HAP-1 (cell line): ENCODE results near the gene PRSS27.
"Not testable (repeated sequence)": the region's sequence is repeated elsewhere in the genome, so short reads cannot be mapped to it uniquely, and the experiment has no call there.

ENCODE experiments used
- DNase-seq, 2 experiments: peaks; one replicate each; pipeline ENCODE4 v3.0.0-alpha.2; 2016 to 2020; ENCODE audit warnings: low spot score in 2 of 2
- H3K27me3 ChIP-seq: fragments of 250-450 bp; sonication (Bioruptor Pico); 2 replicates; pipeline ENCODE4 v1.5.1; 2020; ENCODE audit warnings: low read depth, mild to moderate bottlenecking, moderate library complexity
- H3K36me3 ChIP-seq: fragments of 250-450 bp; sonication (Bioruptor Pico); replicated peaks from 2 replicates; pipeline ENCODE4 v1.5.1; 2020; ENCODE audit warnings: mild to moderate bottlenecking
- H3K4me1 ChIP-seq: fragments of 250-450 bp; sonication (Bioruptor Pico); 2 replicates; pipeline ENCODE4 v1.5.1; 2020; ENCODE audit warnings: mild to moderate bottlenecking
- H3K4me3 ChIP-seq: fragments of 250-450 bp; sonication (Bioruptor Pico); 2 replicates; pipeline ENCODE4 v1.5.1; 2020; ENCODE audit warnings: mild to moderate bottlenecking, moderate library complexity
- H3K9me3 ChIP-seq: fragments of 250-450 bp; sonication (Bioruptor Pico); 2 replicates; pipeline ENCODE4 v1.5.1; 2020; ENCODE audit warnings: mild to moderate bottlenecking, moderate library complexity
- in situ Hi-C: fragments of 300-500 bp; cut with MboI; formaldehyde crosslinking; loops from 3 replicates; pipeline ENCODE4 v1.14.3; 2020; ENCODE audit warnings: low sequenced_read_pairs, inconsistent platforms, mixed read lengths

Gene PRSS27

GRCh38 chr16:2679902-2680301, 40.1 kb downstream of the PRSS27 start:
- in situ Hi-C loops, H3K4me3 ChIP-seq, H3K4me1 ChIP-seq, H3K27me3 ChIP-seq, H3K36me3 ChIP-seq, H3K9me3 ChIP-seq, DNase-seq: not testable (repeated sequence)

- DNase-seq, H3K9me3 ChIP-seq, H3K4me3 ChIP-seq, in situ Hi-C loops, H3K27me3 ChIP-seq, H3K4me1 ChIP-seq, H3K36me3 ChIP-seq: not testable (repeated sequence)
Observed at GRCh38 chr16:2678206-2678965, 41.6 kb downstream of the PRSS27 start.

- H3K27me3 ChIP-seq, H3K36me3 ChIP-seq, H3K4me3 ChIP-seq, DNase-seq, in situ Hi-C loops, H3K4me1 ChIP-seq, H3K9me3 ChIP-seq: not testable (repeated sequence)
Observed at GRCh38 chr16:2676937-2677336, 43.1 kb downstream of the PRSS27 start.

GRCh38 chr16:2675714-2676113, 44.3 kb downstream of the PRSS27 start:
- Histone ChIP-seq H3K27me3 (no peaks in the 10 kb centered on the region), H3K9me3 (no peaks in the 10 kb centered on the region), H3K36me3 (no peaks in the 10 kb centered on the region), H3K4me1 (no peaks in the 10 kb centered on the region; the same call in 1 of the 2 replicates), H3K4me3 (no peak overlapping the region)
- no peak for DNase-seq
- in situ Hi-C loops: no loop called here

GRCh38 chr16:2675021-2675420, 45.0 kb downstream of the PRSS27 start:
- Histone ChIP-seq H3K4me3 (no peak overlapping the region), H3K36me3 (no peaks in the 10 kb centered on the region), H3K4me1 (no peaks in the 10 kb centered on the region; the same call in 1 of the 2 replicates), H3K9me3 (no peaks in the 10 kb centered on the region), H3K27me3 (no peaks in the 10 kb centered on the region)
- in situ Hi-C loops: no loop called here
- no peak for DNase-seq

GRCh38 chr16:2673066-2673999, 46.7 kb downstream of the PRSS27 start:
- in situ Hi-C loops: no loop called here
- Histone ChIP-seq H3K27me3 (no peaks in the 10 kb centered on the region), H3K4me1 (no peaks in the 10 kb centered on the region; the same call in 1 of the 2 replicates), H3K4me3 (peak overlapping the region; percentile 53), H3K36me3 (peaks cover 5% of the 10 kb centered on the region), H3K9me3 (no peaks in the 10 kb centered on the region)
- peak; percentile 88 to 96 for DNase-seq

GRCh38 chr16:2671741-2672140, 48.3 kb downstream of the PRSS27 start:
- Histone ChIP-seq H3K4me1 (no peaks in the 10 kb centered on the region; the same call in 1 of the 2 replicates), H3K9me3 (no peaks in the 10 kb centered on the region), H3K27me3 (no peaks in the 10 kb centered on the region), H3K4me3 (no peak overlapping the region), H3K36me3 (peaks cover 5% of the 10 kb centered on the region)
- in situ Hi-C loops: no loop called here
- no peak for DNase-seq

- H3K4me3 ChIP-seq, H3K36me3 ChIP-seq, in situ Hi-C loops, H3K27me3 ChIP-seq, H3K9me3 ChIP-seq, H3K4me1 ChIP-seq: not testable (repeated sequence)
- peak in 1 of 2 experiments; percentile 61 for DNase-seq
Observed at GRCh38 chr16:2671193-2671592, 48.8 kb downstream of the PRSS27 start.

- H3K4me1 ChIP-seq, H3K27me3 ChIP-seq, H3K36me3 ChIP-seq, H3K4me3 ChIP-seq, H3K9me3 ChIP-seq, in situ Hi-C loops: not testable (repeated sequence)
- DNase-seq: peak in 1 of 2 experiments; percentile 81
Observed at GRCh38 chr16:2670017-2670416, 50.0 kb downstream of the PRSS27 start.

- H3K27me3 ChIP-seq: not testable (repeated sequence)
Observed at GRCh38 chr16:2669587-2669986, 50.4 kb downstream of the PRSS27 start.

GRCh38 chr16:2666671-2667070, 53.4 kb downstream of the PRSS27 start:
- H3K9me3 ChIP-seq, H3K4me1 ChIP-seq, H3K4me3 ChIP-seq, H3K27me3 ChIP-seq, H3K36me3 ChIP-seq, DNase-seq, in situ Hi-C loops: not testable (repeated sequence)

More at GRCh38 chr16:2669587-2669986, 50.4 kb downstream of the PRSS27 start:
- H3K36me3 ChIP-seq, H3K9me3 ChIP-seq, H3K4me1 ChIP-seq, in situ Hi-C loops, DNase-seq, H3K4me3 ChIP-seq: not testable (repeated sequence)

- in situ Hi-C loops: no loop called here
- no peaks in the 10 kb centered on the region for H3K27me3 ChIP-seq
- H3K4me1 ChIP-seq: no peaks in the 10 kb centered on the region
- no peak for DNase-seq
- peaks cover 5% of the 10 kb centered on the region for H3K36me3 ChIP-seq
- H3K9me3 ChIP-seq: no peaks in the 10 kb centered on the region
- H3K4me3 ChIP-seq: no peak overlapping the region
Observed at GRCh38 chr16:2664574-2664982, 55.4 kb downstream of the PRSS27 start.

GRCh38 chr16:2663553-2664546, 56.2 kb downstream of the PRSS27 start:
- Histone ChIP-seq H3K9me3 (no peaks in the 10 kb centered on the region), H3K36me3 (no peaks in the 10 kb centered on the region; the same call in 1 of the 2 replicates), H3K27me3 (no peaks in the 10 kb centered on the region), H3K4me3 (no peak overlapping the region), H3K4me1 (no peaks in the 10 kb centered on the region)
- no peak for DNase-seq
- in situ Hi-C loops: no loop called here
